Endothelial cell of umbilical vein (primary cell): ENCODE measurements around the gene AP1S2.

Experiments used
- EZH2 ChIP-seq: IDR thresholded peaks from 2 replicates; pipeline ENCODE4 v1.6.1; 2012; ENCODE audit warnings: borderline replicate concordance, low read depth, mild to moderate bottlenecking, moderate library complexity, low read length, inconsistent platforms; ENCODE audit not compliant: severe bottlenecking
- FOS ChIP-seq: IDR thresholded peaks from 2 replicates; pipeline ENCODE4 v1.6.1; 2011; ENCODE audit warnings: mild to moderate bottlenecking, low read length, moderate library complexity, borderline replicate concordance; ENCODE audit not compliant: insufficient read depth
- GATA2 ChIP-seq: IDR thresholded peaks from 2 replicates; pipeline ENCODE4 v1.7.0; 2011; ENCODE audit warnings: low read depth, mild to moderate bottlenecking, moderate library complexity, mixed read lengths, low read length; ENCODE audit not compliant: insufficient read length, insufficient read depth
- MAX ChIP-seq: IDR thresholded peaks from 2 replicates; pipeline ENCODE4 v1.6.1; 2011; ENCODE audit not compliant: insufficient read depth, insufficient read length
- MYC ChIP-seq: IDR thresholded peaks from one replicate; pipeline ENCODE4 v1.6.1; 2011; ENCODE audit warnings: mild to moderate bottlenecking, low read depth, low read length
- POLR2A ChIP-seq: IDR thresholded peaks from 2 replicates; pipeline ENCODE4 v1.6.1; 2012; ENCODE audit warnings: low read depth, mild to moderate bottlenecking, control low read depth, low read length
- POLR2AphosphoS5 ChIP-seq: IDR thresholded peaks from 2 replicates; pipeline ENCODE4 v1.6.1; 2012; ENCODE audit warnings: low read depth, mild to moderate bottlenecking, control low read depth, low read length, moderate library complexity; ENCODE audit not compliant: insufficient read depth
- TF ChIP-seq, protein P1 (sequence below), 2 donors: IDR thresholded peaks; 1 replicate in 1 of 2; 2 replicates in 1 of 2; pipeline ENCODE4 v1.5.1; 2011; ENCODE audit warnings: low read length in 2 of 2, mild to moderate bottlenecking in 2 of 2, moderate library complexity in 2 of 2, control low read depth in 1 of 2, inconsistent platforms in 1 of 2, low read depth in 1 of 2; ENCODE audit not compliant: insufficient read depth in 1 of 2; ENCODE audit errors: extremely low read depth in 1 of 2

DNA sequence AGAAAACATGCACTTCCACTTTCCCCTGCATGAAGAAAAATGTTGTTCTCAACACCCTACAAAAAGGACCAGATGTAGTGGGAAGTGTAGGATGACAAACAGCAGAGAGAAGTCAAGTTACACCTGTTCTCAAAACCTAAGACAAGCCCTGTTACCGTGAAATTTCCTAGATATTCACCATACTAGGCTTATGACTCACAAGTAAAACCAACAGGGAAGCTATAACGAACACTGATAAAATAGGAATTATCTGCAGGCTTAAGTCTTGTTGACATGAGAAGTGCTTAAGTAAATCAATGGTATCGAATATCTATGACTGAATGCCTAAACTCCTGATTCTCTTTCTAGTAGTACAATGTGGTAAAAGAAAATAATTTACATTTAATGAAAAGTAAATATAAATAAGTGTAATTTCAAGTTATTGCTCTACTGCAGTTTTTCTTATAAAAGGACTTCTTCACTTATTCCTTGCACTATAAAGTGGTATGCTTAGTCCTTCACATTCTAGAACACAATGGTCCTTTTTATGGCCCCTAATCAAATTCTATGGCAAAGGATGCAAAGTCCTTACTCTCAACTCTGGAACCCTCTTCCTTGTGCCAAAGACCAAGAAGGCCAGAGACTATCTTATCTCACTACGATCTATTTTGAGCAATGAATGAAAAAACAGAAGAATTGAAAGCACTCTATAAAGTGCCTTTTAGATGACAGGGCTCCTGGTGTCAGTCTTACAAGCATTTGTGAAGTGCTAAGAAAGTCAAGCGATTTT, 19.6 kb downstream of the AP1S2 start:
- TF ChIP-seq, protein P1, sequence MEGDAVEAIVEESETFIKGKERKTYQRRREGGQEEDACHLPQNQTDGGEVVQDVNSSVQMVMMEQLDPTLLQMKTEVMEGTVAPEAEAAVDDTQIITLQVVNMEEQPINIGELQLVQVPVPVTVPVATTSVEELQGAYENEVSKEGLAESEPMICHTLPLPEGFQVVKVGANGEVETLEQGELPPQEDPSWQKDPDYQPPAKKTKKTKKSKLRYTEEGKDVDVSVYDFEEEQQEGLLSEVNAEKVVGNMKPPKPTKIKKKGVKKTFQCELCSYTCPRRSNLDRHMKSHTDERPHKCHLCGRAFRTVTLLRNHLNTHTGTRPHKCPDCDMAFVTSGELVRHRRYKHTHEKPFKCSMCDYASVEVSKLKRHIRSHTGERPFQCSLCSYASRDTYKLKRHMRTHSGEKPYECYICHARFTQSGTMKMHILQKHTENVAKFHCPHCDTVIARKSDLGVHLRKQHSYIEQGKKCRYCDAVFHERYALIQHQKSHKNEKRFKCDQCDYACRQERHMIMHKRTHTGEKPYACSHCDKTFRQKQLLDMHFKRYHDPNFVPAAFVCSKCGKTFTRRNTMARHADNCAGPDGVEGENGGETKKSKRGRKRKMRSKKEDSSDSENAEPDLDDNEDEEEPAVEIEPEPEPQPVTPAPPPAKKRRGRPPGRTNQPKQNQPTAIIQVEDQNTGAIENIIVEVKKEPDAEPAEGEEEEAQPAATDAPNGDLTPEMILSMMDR (IDR thresholded peaks at IDR 0.05; ENCODE audit: extremely low read depth in 1 of 2, insufficient read depth in 1 of 2, low read depth in 1 of 2, low read length in 2 of 2), result no peak
- TF ChIP-seq MAX (no peak), POLR2A (no peak), POLR2AphosphoS5 (no peak), MYC (no peak), EZH2 (no peak), FOS (no peak), GATA2 (no peak)
